LNCaP clone FGC (cell line): ENCODE results near the gene RGS7.

Experiments
- DNase-seq: peaks from one replicate; pipeline ENCODE4 v3.0.0-alpha.2; 2011; ENCODE audit warnings: low read depth
- H3K4me3 ChIP-seq: 2 replicates; pipeline ENCODE4 v1.5.1; 2011; ENCODE audit warnings: mild to moderate bottlenecking, low read depth, low read length, control low read depth
- CTCF ChIP-seq: IDR thresholded peaks from 2 replicates; pipeline ENCODE4 v1.5.1; 2012; ENCODE audit warnings: mild to moderate bottlenecking; ENCODE audit not compliant: control insufficient read depth, insufficient read depth; ENCODE audit errors: extremely low read depth

RGS7 gene

DNA sequence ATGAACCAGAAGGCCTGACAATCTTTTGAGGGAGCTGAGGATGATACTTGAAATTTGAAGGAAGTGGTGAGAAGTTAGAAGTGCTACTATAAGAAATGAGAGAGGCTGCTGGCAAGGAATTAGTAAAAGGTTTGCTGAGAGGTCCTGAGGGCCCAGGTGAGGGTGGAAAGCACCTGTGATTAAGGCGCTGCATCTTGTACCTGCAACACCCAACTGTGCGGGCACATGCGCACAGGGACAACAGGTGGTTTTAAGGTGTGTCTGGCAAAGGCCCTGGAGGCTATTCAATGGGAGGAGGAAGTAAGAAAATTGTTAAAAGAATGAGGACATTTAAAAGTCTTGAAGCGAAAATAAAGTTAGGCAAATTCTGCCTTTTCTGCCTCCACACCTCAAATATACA, 349.3 kb downstream of the RGS7 start:
- no peak for TF ChIP-seq CTCF
- H3K4me3 ChIP-seq, result no peak overlapping the region
- DNase-seq, result no peak

DNA sequence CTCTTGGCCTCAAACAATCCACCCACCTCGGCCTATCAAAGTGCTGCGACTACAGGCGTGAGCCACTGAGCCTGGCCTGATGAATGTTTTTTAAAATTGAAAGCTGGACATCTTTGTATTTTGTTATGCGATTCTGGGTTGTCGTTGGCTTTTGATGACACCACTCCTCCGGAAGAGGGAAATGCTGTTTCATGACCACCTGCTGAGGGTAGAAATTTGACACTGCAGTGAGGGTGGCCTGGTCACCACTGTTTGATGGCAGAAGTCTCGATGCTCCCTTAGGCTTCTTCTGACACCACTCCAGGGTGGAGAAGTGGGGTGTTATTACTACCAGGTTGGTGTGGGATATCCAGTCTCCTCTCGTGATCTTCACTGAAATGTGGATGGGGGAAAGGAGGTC, 357.2 kb downstream of the RGS7 start:
- TF ChIP-seq CTCF, result no peak
- no peak for DNase-seq

DNA sequence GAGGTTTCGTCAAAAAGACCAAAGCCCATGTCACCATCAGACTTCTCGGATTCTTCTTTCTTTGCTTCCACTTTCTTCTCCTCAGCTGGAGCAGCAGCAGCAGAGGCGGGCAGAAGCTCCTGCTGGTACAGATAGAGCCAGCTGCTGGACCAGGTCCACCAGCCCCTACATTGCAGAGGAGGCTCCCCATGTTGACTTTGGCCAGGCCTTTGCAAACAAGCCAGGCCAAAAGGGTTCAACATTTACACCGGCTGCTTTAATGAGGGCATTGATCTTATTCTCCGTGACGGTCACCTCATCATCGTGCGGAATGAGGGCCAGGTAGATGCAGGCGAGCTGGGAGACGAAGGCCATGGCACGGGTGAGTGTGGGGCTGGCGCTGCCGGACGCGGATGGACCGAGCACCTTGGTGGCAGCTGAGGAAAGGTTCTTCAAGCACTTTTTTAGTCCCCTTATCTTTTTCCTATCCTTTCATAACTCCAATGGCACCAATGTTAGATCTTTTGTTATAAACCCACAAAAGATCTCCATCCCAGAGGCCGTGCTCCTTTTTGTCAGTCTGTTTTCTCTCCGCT, 358.5 kb downstream of the RGS7 start:
- no peak for TF ChIP-seq CTCF
- DNase-seq, result no peak

More for the DNA sequence above, 357.2 kb downstream of the RGS7 start:
- no peak overlapping the region for H3K4me3 ChIP-seq

DNA sequence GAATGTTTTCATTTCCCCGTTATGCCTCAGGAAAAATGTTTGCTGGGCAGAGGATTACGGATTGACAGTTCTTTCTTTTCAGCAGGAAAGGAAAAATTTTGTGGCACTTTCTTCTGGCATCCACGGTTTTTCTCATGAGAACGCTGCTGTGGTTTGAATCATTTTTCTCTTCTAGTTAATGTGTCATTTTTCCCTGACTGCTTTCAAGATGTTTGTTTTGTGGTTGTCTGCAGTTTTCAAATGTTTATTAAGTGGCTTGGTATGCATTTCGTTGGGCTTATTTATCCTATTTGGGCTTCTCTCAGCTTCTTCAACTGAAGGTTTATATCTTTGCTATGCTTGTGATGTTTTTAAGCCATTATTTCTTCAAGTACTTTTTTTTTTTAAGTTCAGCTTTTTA, 359.0 kb downstream of the RGS7 start:
- DNase-seq, result no peak
- TF ChIP-seq CTCF, result no peak
- no peak overlapping the region for H3K4me3 ChIP-seq

More for the DNA sequence above, 358.5 kb downstream of the RGS7 start:
- no peak overlapping the region for H3K4me3 ChIP-seq

GRCh38 chr1:240993004-240993403, 364.0 kb downstream of the RGS7 start:
- no peak overlapping the region for H3K4me3 ChIP-seq
- TF ChIP-seq CTCF, result no peak
- DNase-seq, result no peak

GRCh38 chr1:240991230-240991629, 365.8 kb downstream of the RGS7 start:
- TF ChIP-seq CTCF, result no peak
- no peak overlapping the region for H3K4me3 ChIP-seq
- DNase-seq, result no peak

DNA sequence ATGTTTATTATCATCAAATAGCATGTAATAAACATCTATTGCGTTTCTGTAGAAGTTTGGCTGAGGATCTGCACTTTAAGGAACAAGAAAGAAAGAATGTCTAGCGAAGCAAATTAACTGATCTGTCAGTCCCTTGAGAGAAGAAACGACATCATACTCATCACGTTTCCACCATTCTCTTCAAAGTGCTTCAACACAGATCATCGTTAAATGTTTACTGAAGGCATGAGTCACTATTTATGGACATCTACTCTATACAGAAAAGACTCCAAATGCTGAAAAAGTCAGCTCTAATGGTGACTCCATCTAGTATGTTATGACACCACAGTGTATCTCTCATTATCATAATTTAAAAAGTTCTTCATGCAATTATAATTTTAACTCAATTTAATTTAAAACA, 369.1 kb downstream of the RGS7 start:
- no peak for DNase-seq
- no peak overlapping the region for H3K4me3 ChIP-seq
- TF ChIP-seq CTCF, result no peak
